Glomerular visceral epithelial cell (primary cell): ENCODE results near the gene CPNE4.

Experiments
- DNase-seq: peaks from one replicate; pipeline ENCODE4 v3.0.0-alpha.2; 2016; ENCODE audit errors: extremely low spot score

Gene CPNE4

DNA sequence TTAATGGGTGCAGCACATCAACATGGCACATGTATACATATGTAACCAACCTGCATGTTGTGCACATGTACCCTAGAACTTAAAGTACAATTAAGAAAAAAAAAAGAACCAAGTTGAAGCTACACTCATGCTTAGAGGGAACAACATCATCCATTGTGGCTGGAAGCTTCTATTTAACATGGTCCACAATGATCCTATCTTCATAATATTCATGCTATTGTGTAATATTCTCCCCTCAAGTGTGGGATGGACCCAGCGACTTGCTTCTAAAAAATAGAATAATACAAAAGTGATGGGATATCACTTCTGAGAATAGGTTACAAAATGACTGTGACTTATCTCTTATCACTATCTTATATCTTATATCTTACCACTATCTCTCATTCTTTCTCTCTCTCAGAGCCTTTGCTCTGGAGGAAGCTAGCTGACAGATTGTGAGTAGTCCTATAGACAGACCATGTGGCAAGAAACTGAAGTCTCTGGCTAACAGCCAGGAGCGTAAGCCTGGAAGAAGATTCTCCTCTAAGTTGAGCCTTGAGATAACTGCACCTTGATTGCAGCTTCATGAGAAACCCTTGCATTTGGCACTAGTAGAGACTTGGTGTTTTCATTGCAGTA, 333.6 kb downstream of the CPNE4 start:
- DNase-seq = no peak

DNA sequence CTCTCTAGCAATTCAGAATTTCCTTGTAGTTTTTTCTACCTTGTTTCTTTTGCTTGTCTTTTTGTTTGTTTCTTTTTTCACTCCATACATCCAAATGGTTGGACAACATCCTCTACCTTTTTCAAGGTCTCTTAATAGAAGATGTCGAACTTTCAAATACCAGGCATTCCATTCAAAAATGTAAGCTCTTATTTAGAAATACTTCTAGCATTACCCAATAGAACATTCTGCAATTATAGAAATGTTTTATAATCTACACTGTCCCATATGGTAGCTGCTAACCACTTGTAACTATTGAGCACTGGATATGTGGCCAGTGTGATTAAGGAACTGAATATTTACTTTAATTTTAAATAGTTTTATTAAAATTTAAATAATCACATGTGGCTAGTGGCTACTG, 335.8 kb downstream of the CPNE4 start:
- no peak for DNase-seq

DNA sequence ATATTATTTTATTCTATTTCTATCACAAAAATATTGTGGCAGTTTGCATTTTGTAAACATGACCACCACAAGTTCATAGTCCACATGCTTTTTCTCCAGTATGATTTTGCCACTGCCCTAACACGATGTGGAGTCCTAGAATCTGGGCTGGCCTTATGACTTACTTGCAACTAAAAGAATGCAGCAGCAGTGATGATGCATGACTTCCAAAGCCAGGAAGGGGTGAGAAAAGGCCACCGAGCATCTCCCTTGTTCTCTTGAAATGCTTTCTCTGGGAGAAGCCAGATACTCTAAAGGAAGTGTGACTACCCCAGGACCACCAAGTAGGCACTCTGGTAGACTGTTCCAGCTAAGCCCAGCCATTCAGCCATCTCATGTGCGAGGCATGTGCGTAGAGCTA, 340.4 kb downstream of the CPNE4 start:
- no peak for DNase-seq

DNA sequence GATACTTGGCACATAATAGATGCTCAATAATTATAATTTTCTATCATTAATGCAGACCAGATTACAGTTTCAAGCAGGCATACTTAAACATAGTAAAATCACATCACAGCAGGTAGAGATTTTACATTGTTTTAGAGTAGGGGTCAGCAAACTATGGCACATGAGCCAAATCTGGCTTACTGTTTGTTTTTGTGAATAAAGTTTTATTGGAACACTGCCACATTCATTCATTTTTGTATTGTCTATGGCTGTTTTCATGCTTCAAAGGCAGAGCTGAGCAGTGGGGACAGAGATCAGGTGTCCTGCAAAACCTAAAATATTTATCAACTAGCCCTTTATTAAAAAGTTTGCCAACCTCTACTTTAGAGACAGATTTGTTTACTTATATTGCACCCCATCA, 342.5 kb downstream of the CPNE4 start:
- no peak for DNase-seq

DNA sequence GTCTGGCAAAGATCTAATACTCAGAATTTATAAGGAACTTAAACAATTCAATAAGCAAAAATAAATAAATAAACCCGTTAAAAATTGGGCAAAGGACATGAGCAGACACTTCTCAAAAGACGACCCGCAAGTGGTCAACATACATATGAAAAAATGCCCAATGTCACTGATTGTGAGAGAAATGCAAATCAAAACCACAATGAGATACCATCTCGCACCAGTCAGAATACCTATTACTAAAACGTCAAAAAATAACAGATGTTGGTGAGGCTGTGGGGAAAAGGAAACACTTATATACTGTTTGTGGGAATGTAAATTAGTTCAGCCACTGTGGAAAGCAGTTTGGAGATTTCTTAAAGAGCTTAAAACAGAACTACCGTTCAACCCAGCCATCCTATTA, 344.0 kb downstream of the CPNE4 start:
- DNase-seq = no peak

DNA sequence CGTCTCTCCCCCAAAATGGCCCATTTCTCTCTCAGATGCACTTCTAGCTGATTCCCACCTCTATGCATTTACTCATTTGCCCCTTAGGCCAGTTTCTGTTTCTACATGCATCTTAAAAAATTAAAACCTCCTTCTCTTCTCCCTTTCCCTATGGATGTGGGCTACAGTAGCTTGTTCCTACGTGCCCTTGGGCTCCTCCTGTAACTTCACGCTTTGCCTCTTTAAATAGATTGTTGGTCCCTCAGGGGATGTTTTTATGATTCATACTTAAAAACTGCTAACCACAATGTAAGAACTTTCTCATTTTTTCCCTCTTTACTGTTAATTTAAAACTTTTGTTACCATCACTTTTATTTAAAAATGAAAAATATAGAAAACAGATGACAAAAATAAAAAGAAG, 346.4 kb downstream of the CPNE4 start:
- no peak for DNase-seq

- no peak for DNase-seq
Observed at GRCh38 chr3:131669600-131669999, 365.2 kb downstream of the CPNE4 start.

DNA sequence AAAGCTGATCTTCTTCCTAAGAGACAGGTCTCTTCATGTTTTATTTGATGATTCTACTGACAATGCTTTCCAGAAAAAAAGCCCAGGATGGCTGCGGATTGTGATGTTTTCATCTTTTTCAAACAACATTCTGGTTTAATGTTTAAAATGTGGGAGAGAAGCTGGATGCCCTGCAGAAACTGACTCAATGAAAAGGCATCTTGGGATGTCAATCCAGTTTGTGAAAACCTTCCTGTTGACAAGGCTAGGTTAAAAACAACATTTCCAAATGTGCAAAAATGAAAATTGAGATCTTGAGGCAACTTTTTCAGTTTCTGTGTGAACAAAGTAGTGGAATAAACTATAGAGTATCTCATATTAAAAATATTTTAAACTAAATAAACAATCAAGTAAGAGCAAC, 376.0 kb downstream of the CPNE4 start:
- DNase-seq = no peak

DNA sequence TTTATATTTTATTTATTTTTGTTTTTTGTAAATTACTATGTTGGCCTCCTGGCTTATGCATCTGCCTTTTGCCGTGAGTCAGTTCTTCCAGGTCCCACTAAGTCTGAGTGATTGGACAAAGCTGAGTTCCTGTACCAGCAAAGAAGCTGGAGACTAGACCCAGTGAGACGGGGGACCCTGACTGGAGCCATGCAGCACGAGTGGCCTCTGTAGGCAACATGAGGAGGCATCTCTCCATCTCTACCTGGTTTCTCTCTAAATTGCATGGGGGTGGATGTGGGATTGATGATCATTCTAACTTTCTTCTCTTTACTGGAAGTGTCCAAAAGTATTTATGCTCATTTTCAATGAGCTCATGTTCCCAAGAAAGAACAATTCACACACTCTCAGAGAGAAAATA, 376.7 kb downstream of the CPNE4 start:
- no peak for DNase-seq

- peak; percentile 2 for DNase-seq
Observed at GRCh38 chr3:131655070-131655690, 379.6 kb downstream of the CPNE4 start.

DNA sequence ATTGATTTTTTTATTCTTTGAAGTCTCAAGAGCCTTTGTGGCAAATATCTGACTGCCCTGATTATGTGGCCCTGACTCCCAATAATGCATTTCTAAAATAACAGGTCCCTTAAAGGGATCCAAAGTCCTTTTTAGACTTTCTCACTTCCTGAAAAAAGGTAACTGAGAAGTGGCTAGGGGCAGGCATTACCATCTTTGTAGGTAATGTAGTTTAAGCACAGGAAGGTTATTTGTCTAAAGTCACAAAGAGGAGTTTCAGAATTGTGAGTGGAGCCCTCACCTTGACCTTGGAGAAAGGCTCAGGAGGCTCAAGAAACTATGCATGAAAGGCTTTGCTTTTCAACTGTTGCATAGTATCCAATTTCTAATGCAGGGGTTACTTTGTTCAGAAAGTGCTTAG, 389.2 kb downstream of the CPNE4 start:
- DNase-seq = no peak

DNA sequence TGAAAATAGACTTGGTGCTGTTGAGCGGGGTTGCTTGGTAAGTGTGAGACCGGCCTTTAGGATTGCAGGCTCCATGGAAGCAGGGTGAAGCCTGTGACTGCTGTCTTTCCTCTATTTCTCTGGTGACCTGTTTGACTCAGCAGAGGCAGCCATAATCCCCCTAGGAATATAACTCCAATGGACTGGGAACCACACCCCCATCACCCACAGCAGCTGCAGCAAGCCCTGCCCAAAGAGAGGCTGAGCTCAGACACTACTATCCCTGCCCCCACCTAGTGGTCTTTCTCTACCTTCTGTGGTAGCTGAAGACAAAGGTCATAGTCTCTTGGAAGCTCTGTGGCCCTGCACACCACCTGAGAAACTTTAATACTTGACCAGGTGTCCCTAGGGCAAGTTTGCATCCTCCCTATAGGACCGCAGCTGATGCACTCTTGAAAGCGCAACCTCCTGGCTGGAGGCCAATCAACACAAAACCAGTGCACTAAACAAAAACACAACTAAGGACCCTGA, 398.5 kb downstream of the CPNE4 start:
- no peak for DNase-seq

GRCh38 chr3:131630807-131631206, 404.0 kb downstream of the CPNE4 start:
- DNase-seq = no peak

- no peak for DNase-seq
Observed at GRCh38 chr3:131630097-131630496, 404.7 kb downstream of the CPNE4 start.

- no peak for DNase-seq
Observed at GRCh38 chr3:131623431-131623830, 411.4 kb downstream of the CPNE4 start.

- DNase-seq = no peak
Observed at GRCh38 chr3:131622726-131623125, 412.1 kb downstream of the CPNE4 start.

GRCh38 chr3:131620977-131621376, 413.8 kb downstream of the CPNE4 start:
- DNase-seq = no peak

DNA sequence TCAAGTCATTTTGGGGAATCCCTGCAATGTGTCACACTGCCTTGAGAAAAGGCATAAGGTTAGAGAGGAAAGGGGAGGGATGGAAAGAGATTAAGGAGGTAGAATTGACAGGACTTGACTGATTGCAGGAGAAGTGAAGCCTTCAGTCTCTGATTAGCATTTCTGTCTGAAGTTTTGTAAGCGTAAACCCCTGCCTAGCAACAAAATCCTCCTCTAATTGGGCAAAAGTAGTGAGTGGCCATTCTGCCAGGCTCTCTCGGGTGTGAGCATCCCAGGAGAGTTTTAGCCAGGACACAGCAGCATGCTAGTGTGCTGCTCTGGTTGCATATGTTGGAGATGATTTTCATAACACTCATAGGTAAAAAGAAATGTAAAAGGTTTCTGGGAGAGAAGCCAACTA, 415.0 kb downstream of the CPNE4 start:
- no peak for DNase-seq

- no peak for DNase-seq
Observed at GRCh38 chr3:131616719-131617118, 418.1 kb downstream of the CPNE4 start.

GRCh38 chr3:131612745-131613144, 422.1 kb downstream of the CPNE4 start:
- DNase-seq = no peak

GRCh38 chr3:131610174-131610573, 424.6 kb downstream of the CPNE4 start:
- DNase-seq = no peak

DNA sequence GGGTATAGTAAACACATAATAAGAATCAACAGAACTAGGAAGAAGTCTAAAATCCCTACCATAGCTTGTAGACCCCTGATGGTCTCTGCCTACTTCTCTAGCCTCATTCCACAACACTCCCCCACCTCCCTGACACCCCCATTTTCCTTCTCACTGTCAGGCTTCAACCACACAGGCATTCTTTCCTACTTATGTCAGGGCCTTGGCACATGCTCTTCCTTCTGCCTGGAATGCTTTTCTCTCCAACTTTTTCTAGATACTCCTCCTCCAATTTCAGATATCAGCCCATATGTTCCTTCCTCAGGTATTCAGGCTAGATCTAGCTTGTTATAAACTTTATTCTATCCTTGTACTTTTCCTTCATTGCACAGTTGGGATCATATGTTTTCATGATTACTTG, 426.1 kb downstream of the CPNE4 start:
- DNase-seq = peak; percentile 3

DNA sequence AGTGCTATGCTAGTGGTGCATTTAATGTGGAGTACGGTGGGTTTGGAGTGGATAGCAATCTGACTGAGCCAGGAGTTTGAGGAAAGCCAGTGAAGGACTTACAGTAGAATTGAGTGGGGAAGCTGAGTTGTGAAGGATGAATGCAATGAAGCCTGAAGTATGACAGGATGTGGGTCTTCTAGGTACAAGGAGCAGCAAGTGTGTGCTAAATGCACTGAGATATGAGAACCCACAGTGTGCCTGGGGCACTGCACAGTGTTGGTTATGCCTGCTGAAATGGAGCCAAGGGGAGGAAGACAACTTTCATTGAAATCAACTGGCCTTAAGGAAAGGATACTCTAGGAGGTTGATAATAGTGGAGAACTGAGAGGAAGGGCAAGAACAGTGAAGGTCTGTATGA, 426.5 kb downstream of the CPNE4 start:
- no peak for DNase-seq

- DNase-seq = no peak
Observed at GRCh38 chr3:131605916-131606315, 428.9 kb downstream of the CPNE4 start.
